Naive thymus-derived CD4-positive, alpha-beta T cell (primary cell): ENCODE measurements around the gene B4GALNT2. TPM values are rescaled to one million over a fixed set of nuclear protein-coding genes. Genes with fewer than 3 reads are reported as not detected.
"Not testable (repeated sequence)": the region's sequence is repeated elsewhere in the genome, so short reads cannot be mapped to it uniquely, and the experiment has no call there.

ENCODE experiments used
- ATAC-seq: fragments of 150-1000 bp; cut with Tn5 transposase; 2 replicates; pipeline ENCODE4 v1.10.0; 2021; ENCODE audit warnings: mild to moderate bottlenecking, moderate library complexity
- CTCF ChIA-PET: fragments of 350-600 bp; sonication (Branson Sonifier 250); formaldehyde crosslinking; loops from one replicate; lab custom pipeline; 2021; ENCODE audit warnings: antibody characterized with exemption; lab: Charles Lee
- POLR2A ChIA-PET: fragments of 350-600 bp; sonication (Branson Sonifier 250); formaldehyde crosslinking; loops from one replicate; lab custom pipeline; 2021; ENCODE audit warnings: antibody characterized with exemption, inconsistent platforms; lab: Charles Lee
- DNase-seq, 9 donors: peaks; one replicate each; pipeline versions ENCODE4 v3.0.0 to v3.0.0-alpha.2; 2020 to 2022; ENCODE audit warnings: mixed read lengths in 1 of 9
- H3K27ac ChIP-seq: one replicate; pipeline ENCODE4 v1.7.0; 2013; ENCODE audit warnings: mild to moderate bottlenecking, low read depth, low read length, moderate library complexity
- H3K27me3 ChIP-seq, 2 donors: one replicate each; pipeline ENCODE4 v1.7.0; 2013; ENCODE audit warnings: low read length in 2 of 2, mild to moderate bottlenecking in 2 of 2, moderate library complexity in 2 of 2; ENCODE audit not compliant: control insufficient read depth in 2 of 2, insufficient read depth in 2 of 2
- H3K36me3 ChIP-seq, 3 experiments: 1 replicate in 2 of 3; 2 replicates in 1 of 3; pipeline ENCODE4 v1.7.0; 2013; ENCODE audit warnings: low read length in 3 of 3, mild to moderate bottlenecking in 3 of 3, moderate library complexity in 1 of 3; ENCODE audit not compliant: insufficient read depth in 3 of 3, control insufficient read depth in 2 of 3
- H3K4me1 ChIP-seq, 2 donors: one replicate each; pipeline ENCODE4 v1.7.0; 2013; ENCODE audit warnings: low read length in 2 of 2, mild to moderate bottlenecking in 2 of 2, moderate library complexity in 1 of 2; ENCODE audit not compliant: control insufficient read depth in 2 of 2, insufficient read depth in 2 of 2
- H3K4me3 ChIP-seq: 2 replicates; pipeline ENCODE4 v1.7.0; 2013; ENCODE audit warnings: mild to moderate bottlenecking, low read length
- H3K9me3 ChIP-seq, 3 experiments: 1 replicate in 2 of 3; 2 replicates in 1 of 3; pipeline ENCODE4 v1.7.0; 2013; ENCODE audit warnings: low read length in 3 of 3; ENCODE audit not compliant: control insufficient read depth in 2 of 3
- H3K27ac Mint-ChIP-seq, 9 donors: one replicate each; pipeline ENCODE4 v1.8.0; 2020 to 2022; ENCODE audit warnings: mixed read lengths in 9 of 9, mild to moderate bottlenecking in 8 of 9, moderate library complexity in 5 of 9, inconsistent platforms in 2 of 9
- H3K27me3 Mint-ChIP-seq, 5 donors: one replicate each; pipeline ENCODE4 v1.8.0; 2021 to 2022; ENCODE audit warnings: mixed read lengths in 5 of 5, mild to moderate bottlenecking in 1 of 5
- H3K36me3 Mint-ChIP-seq, 5 donors: one replicate each; pipeline ENCODE4 v1.8.0; 2020 to 2022; ENCODE audit warnings: mixed read lengths in 5 of 5, mild to moderate bottlenecking in 3 of 5, inconsistent platforms in 1 of 5
- H3K4me1 Mint-ChIP-seq, 7 donors: one replicate each; pipeline ENCODE4 v1.8.0; 2020 to 2022; ENCODE audit warnings: mixed read lengths in 7 of 7, mild to moderate bottlenecking in 3 of 7, inconsistent platforms in 1 of 7
- H3K4me3 Mint-ChIP-seq, 10 donors: one replicate each; pipeline ENCODE4 v1.8.0; 2020 to 2022; ENCODE audit warnings: mild to moderate bottlenecking in 10 of 10, mixed read lengths in 10 of 10, moderate library complexity in 6 of 10, inconsistent platforms in 2 of 10
- H3K9me3 Mint-ChIP-seq, 11 donors: one replicate each; pipeline ENCODE4 v1.8.0; 2020 to 2022; ENCODE audit warnings: mixed read lengths in 11 of 11, mild to moderate bottlenecking in 4 of 11, inconsistent platforms in 1 of 11, moderate library complexity in 1 of 11
- intact Hi-C, 2 donors: fragments of 100-400 bp; cut with micrococcal nuclease; formaldehyde crosslinking; loops; one replicate each; pipeline ENCODE4 v1.15.1; 2023
- polyA plus RNA-seq, 2 donors: library from polyadenylated mRNA; unstranded; fragments of 300-500 nt; fragmentation: Illumina TruSeq; gene quantifications; one replicate each; pipeline ENCODE4 v1.2.3, GENCODE V29; 2021
- total RNA-seq, 6 experiments: library from RNA in 5 of 6; stranded (reverse) in 5 of 6; gene quantifications; 1 replicate in 5 of 6; 2 replicates in 1 of 6; pipeline ENCODE4 v1.2.3 and lab custom pipeline; 2021 to 2026

B4GALNT2 gene
- total and polyA plus RNA-seq, 7 experiments from 2014 or later: 0.03 to 0.05 (median 0.05) TPM; not detected in 3

DNA sequence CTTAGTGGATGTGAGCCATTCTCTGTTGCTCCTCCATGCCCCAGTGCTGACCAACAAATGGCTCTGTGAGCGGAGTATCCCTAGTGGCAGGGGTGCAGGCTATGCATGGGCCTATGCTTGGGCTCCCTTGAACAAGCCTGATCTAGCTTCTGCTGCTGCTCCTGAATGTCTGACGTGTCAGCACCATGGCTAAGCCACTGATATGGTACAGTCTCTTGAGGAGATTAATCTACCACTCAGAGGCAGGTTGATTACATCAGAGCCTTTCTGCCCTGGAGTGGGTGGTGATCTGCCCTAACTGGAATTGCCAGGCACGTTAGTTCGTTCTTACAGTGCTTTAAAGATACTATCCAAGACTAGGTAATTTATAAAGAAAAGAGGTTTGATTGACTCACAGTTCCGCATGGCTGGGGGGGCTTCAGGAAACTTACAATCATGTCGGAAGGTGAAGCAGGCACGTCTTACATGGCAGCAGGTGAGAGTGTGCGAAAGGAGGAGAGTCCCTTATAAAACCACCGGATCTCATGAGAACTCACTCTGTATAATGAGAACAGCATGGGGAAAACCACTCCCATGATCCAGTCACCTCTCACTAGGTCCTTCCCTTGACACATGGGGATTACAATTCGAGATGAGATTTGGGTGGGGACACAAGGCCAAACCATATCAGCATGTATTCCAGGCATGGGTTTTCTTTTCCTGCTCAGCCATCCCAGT, 41.5 kb upstream of the B4GALNT2 start:
- H3K36me3 Mint-ChIP-seq: no peaks in the 10 kb centered on the region
- no peak overlapping the region for H3K27ac Mint-ChIP-seq
- Histone ChIP-seq H3K36me3 (no peaks in the 10 kb centered on the region), H3K27ac (no peak overlapping the region), H3K4me3 (no peak overlapping the region), H3K9me3 (no peaks in the 10 kb centered on the region), H3K4me1 (no peaks in the 10 kb centered on the region), H3K27me3 (no peaks in the 10 kb centered on the region)
- ChIA-PET POLR2A (no interaction called here), CTCF (interaction anchor here (0.5 kb wide), 1 partner anchor 181 kb away, joined by 3 read pairs; no protein-coding TSS in a partner anchor)
- DNase-seq (no peak), ATAC-seq (no peak)
- no peak overlapping the region for H3K4me3 Mint-ChIP-seq
- H3K27me3 Mint-ChIP-seq: peaks cover 3 to 25% (median 20%) of the 10 kb centered on the region in 5 donors
- H3K9me3 Mint-ChIP-seq: peaks cover 0 to 1% (median 0%) of the 10 kb centered on the region in 11 donors
- H3K4me1 Mint-ChIP-seq: peaks cover 0 to 5% (median 0%) of the 10 kb centered on the region in 7 donors
- intact Hi-C loops: no loop called here

DNA sequence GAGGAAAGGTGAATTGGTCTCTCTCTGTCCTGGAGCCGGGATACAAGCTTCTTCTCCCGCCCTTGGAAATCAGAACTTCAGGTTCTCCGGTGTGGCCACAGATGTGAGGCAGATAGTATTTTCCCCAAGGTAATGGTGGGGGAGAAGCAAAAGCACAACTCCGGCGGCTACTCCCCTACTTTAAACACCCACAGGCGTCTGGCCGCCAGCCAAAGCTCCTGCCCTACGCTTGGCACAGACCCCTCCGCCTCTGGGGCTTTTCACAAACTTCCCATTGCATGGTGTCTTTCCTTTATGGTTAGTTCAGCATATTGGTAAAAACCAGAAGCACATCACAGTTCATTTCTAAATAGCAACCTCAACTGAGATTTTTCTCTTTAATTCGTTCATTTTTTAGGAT, 39.4 kb upstream of the B4GALNT2 start:
- Histone ChIP-seq H3K27ac (no peak overlapping the region), H3K4me1 (no peaks in the 10 kb centered on the region), H3K27me3 (no peaks in the 10 kb centered on the region), H3K4me3 (no peak overlapping the region), H3K9me3 (no peaks in the 10 kb centered on the region), H3K36me3 (no peaks in the 10 kb centered on the region)
- Mint-ChIP-seq H3K9me3 (no peaks in the 10 kb centered on the region), H3K4me3 (no peak overlapping the region), H3K4me1 (no peaks in the 10 kb centered on the region), H3K36me3 (no peaks in the 10 kb centered on the region), H3K27me3 (peaks cover 0 to 16% (median 7%) of the 10 kb centered on the region in 5 donors), H3K27ac (no peak overlapping the region)
- ATAC-seq (no peak), DNase-seq (no peak)
- POLR2A ChIA-PET: no interaction called here
- intact Hi-C loops: no loop called here
- CTCF ChIA-PET: no interaction called here

DNA sequence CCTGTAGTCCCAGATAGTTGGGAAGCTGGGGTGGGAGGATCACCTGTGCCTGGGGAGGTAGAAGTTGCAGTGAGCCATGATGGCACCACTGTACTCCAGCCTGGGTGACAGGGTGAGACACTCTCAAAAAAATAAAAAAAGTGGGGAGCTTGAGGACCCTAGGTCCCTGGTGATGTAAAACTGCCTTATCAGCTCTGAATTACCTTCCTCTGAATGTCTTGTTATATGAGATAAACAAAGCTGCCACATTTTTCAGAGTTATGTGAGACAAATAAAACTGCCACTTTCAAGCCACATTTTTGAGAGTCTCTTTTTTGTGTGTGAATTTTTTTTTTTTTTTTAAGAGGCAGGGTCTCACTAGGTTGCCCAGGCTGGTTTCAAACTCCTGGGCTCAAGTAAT, 32.0 kb upstream of the B4GALNT2 start:
- H3K4me3 ChIP-seq: no peak overlapping the region
- no peaks in the 10 kb centered on the region for H3K9me3 Mint-ChIP-seq
- H3K36me3 Mint-ChIP-seq: no peaks in the 10 kb centered on the region
- peaks cover 0 to 9% (median 3%) of the 10 kb centered on the region in 5 donors for H3K27me3 Mint-ChIP-seq
- H3K4me1 Mint-ChIP-seq: no peaks in the 10 kb centered on the region
- DNase-seq: no peak
- POLR2A ChIA-PET: no interaction called here
- H3K9me3 ChIP-seq: no peaks in the 10 kb centered on the region
- ATAC-seq: no peak
- no peaks in the 10 kb centered on the region for H3K36me3 ChIP-seq
- no peak overlapping the region for H3K27ac ChIP-seq
- H3K4me3 Mint-ChIP-seq: no peak overlapping the region
- no peaks in the 10 kb centered on the region for H3K27me3 ChIP-seq
- H3K4me1 ChIP-seq: no peaks in the 10 kb centered on the region
- CTCF ChIA-PET: interaction anchor here (0.7 kb wide), 1 partner anchor 216 kb away, joined by 7 read pairs; no protein-coding TSS in a partner anchor
- H3K27ac Mint-ChIP-seq: no peak overlapping the region
- intact Hi-C loops: no loop called here

DNA sequence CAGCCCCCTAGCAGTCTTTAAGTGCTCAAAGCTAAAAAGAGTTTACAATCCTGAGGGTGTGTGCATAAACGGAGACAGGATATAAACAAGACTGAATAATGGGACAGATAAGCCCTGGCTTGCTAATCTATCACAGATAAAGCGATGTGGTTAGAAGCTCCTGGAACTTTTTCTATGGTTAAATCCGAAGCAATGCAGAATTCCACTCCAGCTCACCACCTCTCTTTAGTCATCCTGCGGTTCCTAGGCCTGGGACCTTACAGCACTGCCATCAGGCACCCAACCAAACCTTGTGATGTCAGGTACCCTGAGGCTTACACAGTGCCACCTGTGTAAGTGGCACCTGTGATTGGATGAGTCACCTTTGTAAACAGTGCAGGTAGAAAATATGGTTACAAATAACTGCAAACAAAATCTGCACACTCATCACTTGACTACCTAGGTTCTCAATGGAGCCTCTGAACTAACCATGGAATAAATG, 31.5 kb upstream of the B4GALNT2 start:
- H3K36me3 ChIP-seq: no peaks in the 10 kb centered on the region
- POLR2A ChIA-PET: no interaction called here
- Mint-ChIP-seq H3K27me3 (peaks cover 0 to 9% (median 3%) of the 10 kb centered on the region in 5 donors), H3K36me3 (no peaks in the 10 kb centered on the region), H3K4me3 (no peak overlapping the region), H3K9me3 (no peaks in the 10 kb centered on the region), H3K4me1 (no peaks in the 10 kb centered on the region), H3K27ac (no peak overlapping the region)
- no peaks in the 10 kb centered on the region for H3K9me3 ChIP-seq
- intact Hi-C loops: no loop called here
- ATAC-seq (no peak), DNase-seq (no peak)
- no peak overlapping the region for H3K4me3 ChIP-seq
- CTCF ChIA-PET: no interaction called here
- H3K27me3 ChIP-seq: no peaks in the 10 kb centered on the region
- H3K27ac ChIP-seq: no peak overlapping the region
- no peaks in the 10 kb centered on the region for H3K4me1 ChIP-seq

DNA sequence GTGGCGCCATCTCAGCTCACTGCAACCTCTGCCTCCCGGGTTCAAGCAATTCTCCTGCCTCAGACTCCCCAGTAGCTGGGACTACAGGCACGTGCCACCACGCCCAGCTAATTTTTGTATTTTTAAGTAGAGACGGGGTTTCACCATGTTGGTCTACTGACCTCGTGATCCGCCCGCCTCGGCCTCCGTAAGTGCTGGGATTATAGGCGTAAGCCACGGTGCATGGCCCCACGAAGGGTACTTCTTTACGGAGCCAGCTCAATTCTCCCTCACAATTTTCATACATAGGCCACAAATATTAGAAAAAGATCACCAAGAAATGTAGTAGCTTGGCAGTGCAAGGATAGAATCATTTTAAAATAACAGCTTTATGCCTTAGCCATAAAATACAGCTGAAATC, 29.2 kb upstream of the B4GALNT2 start:
- H3K4me1 Mint-ChIP-seq, H3K36me3 Mint-ChIP-seq, H3K4me1 ChIP-seq, ATAC-seq, H3K4me3 ChIP-seq, H3K9me3 Mint-ChIP-seq, DNase-seq, H3K36me3 ChIP-seq, H3K9me3 ChIP-seq, H3K27ac Mint-ChIP-seq, H3K27ac ChIP-seq, H3K4me3 Mint-ChIP-seq, CTCF ChIA-PET, H3K27me3 ChIP-seq, intact Hi-C loops: not testable (repeated sequence)
- peaks cover 0 to 18% (median 0%) of the 10 kb centered on the region in 5 donors for H3K27me3 Mint-ChIP-seq
- POLR2A ChIA-PET: interaction anchor here (0.6 kb wide), 1 partner anchor 1483 kb away, joined by 4 read pairs; no protein-coding TSS in a partner anchor

DNA sequence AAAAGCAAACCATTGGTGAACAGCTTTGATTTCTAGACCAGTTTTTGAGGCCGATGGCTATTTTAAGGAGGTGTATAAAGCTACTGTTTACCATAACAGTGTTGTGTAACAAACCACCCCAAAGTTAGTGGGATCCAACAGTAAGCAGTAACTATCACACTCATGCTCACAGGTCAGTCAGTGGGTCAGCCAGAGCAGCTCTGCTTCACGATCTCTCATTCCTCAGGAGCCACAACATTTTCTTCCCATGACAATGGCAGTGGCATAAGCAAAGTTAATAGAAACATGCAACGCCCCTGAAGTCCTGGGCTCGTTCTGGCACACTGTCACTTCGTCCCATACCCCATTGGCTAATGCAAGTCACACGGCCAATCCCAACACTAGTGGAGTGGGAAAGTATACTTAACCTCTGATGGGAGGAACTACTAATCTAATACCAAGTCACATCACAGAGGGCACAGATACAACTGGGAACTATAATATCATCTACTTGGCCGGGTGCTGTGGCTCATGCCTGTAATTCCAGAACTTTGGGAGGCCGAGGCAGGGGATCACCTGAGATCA, 28.0 kb upstream of the B4GALNT2 start:
- CTCF ChIA-PET: no interaction called here
- H3K4me1 Mint-ChIP-seq: peaks cover 0 to 4% (median 0%) of the 10 kb centered on the region in 7 donors
- H3K36me3 Mint-ChIP-seq: no peaks in the 10 kb centered on the region
- H3K4me3 Mint-ChIP-seq: no peak overlapping the region
- Histone ChIP-seq H3K4me3 (no peak overlapping the region), H3K36me3 (no peaks in the 10 kb centered on the region), H3K4me1 (no peaks in the 10 kb centered on the region), H3K27ac (no peak overlapping the region), H3K9me3 (no peaks in the 10 kb centered on the region), H3K27me3 (no peaks in the 10 kb centered on the region)
- intact Hi-C loops: no loop called here
- H3K9me3 Mint-ChIP-seq: no peaks in the 10 kb centered on the region
- peaks cover 0 to 18% (median 0%) of the 10 kb centered on the region in 5 donors for H3K27me3 Mint-ChIP-seq
- no peak for DNase-seq
- H3K27ac Mint-ChIP-seq: no peak overlapping the region
- no peak for ATAC-seq
- POLR2A ChIA-PET: no interaction called here
